ENCODE measurements around the gene ISCA2.

DNA sequence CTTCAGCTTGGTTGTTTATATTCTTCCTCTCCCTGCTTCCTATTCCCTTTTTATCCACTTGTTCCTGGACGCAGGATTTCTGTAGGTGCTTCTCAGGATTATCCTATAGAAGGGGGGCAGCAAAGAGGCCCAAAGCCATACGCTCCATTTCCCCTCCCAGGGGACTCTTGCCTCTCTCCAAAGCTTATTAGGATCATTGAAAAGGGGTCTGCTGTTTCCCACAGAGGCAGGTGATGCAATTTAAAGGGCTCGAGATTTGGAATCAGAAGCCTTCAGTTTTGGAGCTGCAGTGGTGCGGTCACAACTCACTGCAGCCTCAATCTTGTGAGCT is 36.0 kb upstream of the ISCA2 start:
- no peak for TF ChIP-seq POLR2AphosphoS5 (IDR thresholded peaks at IDR 0.05; ENCODE audit: borderline replicate concordance, low read depth, low read length)
- TF ChIP-seq EZH2 (IDR thresholded peaks at IDR 0.05), result no peak
